ENCODE data around the gene RREB1. TPM values are rescaled to one million over a fixed set of nuclear protein-coding genes. Genes with fewer than 3 reads are reported as not detected.

RREB1 gene
- total RNA-seq, 1 experiment from 2014 or later: 30.7 TPM

GRCh38 chr6:7171119-7171518 is 63.4 kb downstream of the RREB1 start:
- Histone ChIP-seq H3K9me3 (ENCODE audit: control insufficient read depth, insufficient read depth, low read depth, low read length) (no peaks in the 10 kb centered on the region), H3K4me1 (ENCODE audit: control insufficient read depth, insufficient read depth, low read length) (peaks cover 22% of the 10 kb centered on the region), H3K36me3 (ENCODE audit: control insufficient read depth, insufficient read depth, low read length) (no peaks in the 10 kb centered on the region), H3K27ac (ENCODE audit: low read length) (no peak overlapping the region), H3K4me3 (ENCODE audit: low read depth in 2 of 2, low read length in 2 of 2) (no peak overlapping the region), H3K27me3 (ENCODE audit: control insufficient read depth, insufficient read depth, low read length) (no peaks in the 10 kb centered on the region)
- ATAC-seq (no peak), DNase-seq (ENCODE audit: low read depth, low spot score) (no peak)
- in situ Hi-C loops (cut with HindIII; ENCODE audit: low pct_unique_long_range_greater_than_20kb, low sequenced_read_pairs) (no loop called here), intact Hi-C loops (cut with micrococcal nuclease; ENCODE audit: unreplicated experiment) (no loop called here)
- CTCF ChIA-PET: interaction anchor here (0.6 kb wide), 1 partner anchor 310 kb away, joined by 7 read pairs; no protein-coding TSS in a partner anchor
- POLR2A ChIA-PET: no interaction called here
- no peak for TF ChIP-seq REST (IDR thresholded peaks at IDR 0.05; ENCODE audit: insufficient read depth in 1 of 2, low read depth in 2 of 2, low read length in 1 of 2)
- no peak for TF ChIP-seq SIN3A (IDR thresholded peaks at IDR 0.05; ENCODE audit: borderline replicate concordance, insufficient read depth, low read depth, low read length)
- TF ChIP-seq CTCF (IDR thresholded peaks at IDR 0.05): no peak
- TF ChIP-seq TCF7L2 (IDR thresholded peaks at IDR 0.05; ENCODE audit: low read depth, low read length): no peak
- no peak for TF ChIP-seq POLR2AphosphoS5 (IDR thresholded peaks at IDR 0.05; ENCODE audit: low read depth, low read length)
- BruUV-seq (replicated peaks): no TSS peak

- Histone ChIP-seq H3K27ac (ENCODE audit: low read length) (no peak overlapping the region), H3K4me1 (ENCODE audit: control insufficient read depth, insufficient read depth, low read length) (peaks cover 19% of the 10 kb centered on the region), H3K9me3 (ENCODE audit: control insufficient read depth, insufficient read depth, low read depth, low read length) (no peaks in the 10 kb centered on the region), H3K36me3 (ENCODE audit: control insufficient read depth, insufficient read depth, low read length) (no peaks in the 10 kb centered on the region), H3K4me3 (ENCODE audit: low read depth in 2 of 2, low read length in 2 of 2) (no peak overlapping the region), H3K27me3 (ENCODE audit: control insufficient read depth, insufficient read depth, low read length) (no peaks in the 10 kb centered on the region)
- DNase-seq (ENCODE audit: low read depth, low spot score) (no peak), ATAC-seq (no peak)
- ChIA-PET POLR2A (interaction anchor here (0.6 kb wide), 1 partner anchor 20 kb away, joined by 14 read pairs; no protein-coding TSS in a partner anchor), CTCF (no interaction called here)
- in situ Hi-C loops (cut with HindIII; ENCODE audit: low pct_unique_long_range_greater_than_20kb, low sequenced_read_pairs) (no loop called here), intact Hi-C loops (cut with micrococcal nuclease; ENCODE audit: unreplicated experiment) (no loop called here)
- TF ChIP-seq CTCF (IDR thresholded peaks at IDR 0.05): no peak
- TF ChIP-seq SIN3A (IDR thresholded peaks at IDR 0.05; ENCODE audit: borderline replicate concordance, insufficient read depth, low read depth, low read length): no peak
- TF ChIP-seq POLR2AphosphoS5 (IDR thresholded peaks at IDR 0.05; ENCODE audit: low read depth, low read length): no peak
- no peak for TF ChIP-seq REST (IDR thresholded peaks at IDR 0.05; ENCODE audit: insufficient read depth in 1 of 2, low read depth in 2 of 2, low read length in 1 of 2)
- TF ChIP-seq TCF7L2 (IDR thresholded peaks at IDR 0.05; ENCODE audit: low read depth, low read length): no peak
- no TSS peak for BruUV-seq (replicated peaks)
Measured at GRCh38 chr6:7171733-7172132, 64.0 kb downstream of the RREB1 start.
